Raji (cell line): ENCODE results near the gene NRN1.

ENCODE experiments used
- POLR2A ChIP-seq: IDR thresholded peaks from 2 replicates; pipeline ENCODE4 v1.6.1; 2011; ENCODE audit warnings: low read depth, low read length, control low read depth; ENCODE audit not compliant: insufficient read depth

Gene NRN1

GRCh38 chr6:5995949-5996713, 10.6 kb downstream of the NRN1 start:
- no peak for TF ChIP-seq POLR2A

GRCh38 chr6:5995658-5995948, 11.1 kb downstream of the NRN1 start:
- TF ChIP-seq POLR2A: no peak

- no peak for TF ChIP-seq POLR2A
These were observed 11.6 kb downstream of the NRN1 start for GRCh38 chr6:5994999-5995657.

GRCh38 chr6:5994234-5994998, 12.3 kb downstream of the NRN1 start:
- TF ChIP-seq POLR2A: no peak

GRCh38 chr6:5992551-5993225, 14.0 kb downstream of the NRN1 start:
- TF ChIP-seq POLR2A: no peak

- TF ChIP-seq POLR2A: no peak
These were observed 15.9 kb downstream of the NRN1 start for GRCh38 chr6:5990786-5991185.

GRCh38 chr6:5989141-5989723, 17.5 kb downstream of the NRN1 start:
- TF ChIP-seq POLR2A: no peak

- TF ChIP-seq POLR2A: no peak
These were observed 19.9 kb downstream of the NRN1 start for GRCh38 chr6:5986861-5987260.

- TF ChIP-seq POLR2A: no peak
These were observed 22.3 kb downstream of the NRN1 start for GRCh38 chr6:5984150-5985089.

GRCh38 chr6:5981126-5982026, 25.3 kb downstream of the NRN1 start:
- no peak for TF ChIP-seq POLR2A

GRCh38 chr6:5979650-5980420, 26.9 kb downstream of the NRN1 start:
- TF ChIP-seq POLR2A: no peak

GRCh38 chr6:5976811-5977210, 29.9 kb downstream of the NRN1 start:
- no peak for TF ChIP-seq POLR2A
